Measurements from ENCODE around the gene S100A1. TPM values are rescaled to one million over a fixed set of nuclear protein-coding genes. Genes with fewer than 3 reads are reported as not detected.

S100A1 gene
- total RNA-seq, 1 experiment from 2014 or later = 18.1 TPM

DNA sequence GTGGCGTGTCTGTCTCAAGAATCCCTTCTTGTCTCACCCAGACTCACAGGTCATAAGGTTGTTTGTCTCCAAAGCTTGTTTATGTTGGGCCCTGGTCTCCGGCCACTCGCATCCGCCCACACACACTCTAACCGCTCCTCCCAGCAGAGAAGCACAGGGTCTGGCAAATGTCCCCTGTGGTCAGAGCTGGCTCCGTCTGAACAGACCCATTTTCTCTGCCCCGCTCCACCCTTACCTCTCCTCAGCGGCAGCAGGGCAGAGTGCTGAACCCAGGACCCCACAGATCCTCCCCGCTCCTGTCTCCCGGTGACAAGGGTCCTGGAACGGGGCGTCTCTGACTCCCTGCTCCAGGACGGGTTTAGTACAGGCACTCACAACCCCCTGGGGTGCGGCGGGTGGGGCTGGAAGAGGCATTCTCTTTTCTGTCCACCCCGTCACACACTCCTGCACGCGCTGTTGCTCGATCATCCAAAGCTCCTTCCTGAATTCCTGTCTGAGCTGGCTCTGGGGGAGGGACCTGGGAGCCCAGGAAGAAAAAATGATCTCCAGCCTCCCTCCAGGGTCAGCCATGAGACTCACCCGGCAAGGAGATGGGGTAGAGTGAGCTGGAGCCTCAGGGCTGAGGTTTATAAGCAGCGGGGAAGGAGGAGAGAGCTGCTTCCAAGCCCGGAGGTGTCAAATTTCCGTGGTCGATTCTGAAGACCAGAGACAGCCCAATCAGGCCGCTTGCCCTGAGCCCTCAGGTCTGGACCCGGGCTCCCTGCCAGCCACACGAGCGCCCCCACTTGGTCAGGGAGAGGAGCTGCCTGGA, 1.1 kb upstream of the S100A1 start, which contains the start of gene S100A13:
S100A13 (minus strand) TSS at position 602 of the 811 bp plus-strand sequence. CDS start 1,033 bp downstream, outside the sequence.
- peak within 1 kb of the TSS; percentile 89 for H3K27ac Mint-ChIP-seq (ENCODE audit: unreplicated experiment)
- H3K9me3 Mint-ChIP-seq (ENCODE audit: unreplicated experiment) = no peaks in the 10 kb centered on the region
- H3K4me3 Mint-ChIP-seq (ENCODE audit: unreplicated experiment) = peak within 1 kb of the TSS; percentile 93
- TF ChIP-seq, protein P1, sequence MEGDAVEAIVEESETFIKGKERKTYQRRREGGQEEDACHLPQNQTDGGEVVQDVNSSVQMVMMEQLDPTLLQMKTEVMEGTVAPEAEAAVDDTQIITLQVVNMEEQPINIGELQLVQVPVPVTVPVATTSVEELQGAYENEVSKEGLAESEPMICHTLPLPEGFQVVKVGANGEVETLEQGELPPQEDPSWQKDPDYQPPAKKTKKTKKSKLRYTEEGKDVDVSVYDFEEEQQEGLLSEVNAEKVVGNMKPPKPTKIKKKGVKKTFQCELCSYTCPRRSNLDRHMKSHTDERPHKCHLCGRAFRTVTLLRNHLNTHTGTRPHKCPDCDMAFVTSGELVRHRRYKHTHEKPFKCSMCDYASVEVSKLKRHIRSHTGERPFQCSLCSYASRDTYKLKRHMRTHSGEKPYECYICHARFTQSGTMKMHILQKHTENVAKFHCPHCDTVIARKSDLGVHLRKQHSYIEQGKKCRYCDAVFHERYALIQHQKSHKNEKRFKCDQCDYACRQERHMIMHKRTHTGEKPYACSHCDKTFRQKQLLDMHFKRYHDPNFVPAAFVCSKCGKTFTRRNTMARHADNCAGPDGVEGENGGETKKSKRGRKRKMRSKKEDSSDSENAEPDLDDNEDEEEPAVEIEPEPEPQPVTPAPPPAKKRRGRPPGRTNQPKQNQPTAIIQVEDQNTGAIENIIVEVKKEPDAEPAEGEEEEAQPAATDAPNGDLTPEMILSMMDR (IDR thresholded peaks at IDR 0.05; ENCODE audit: insufficient read depth in 1 of 2, low read depth in 1 of 2, low read length in 1 of 2, severe bottlenecking in 1 of 2, unreplicated experiment in 1 of 2) = peak in 1 of 2 experiments; percentile 87
- Histone ChIP-seq H3K36me3 (ENCODE audit: control insufficient read depth, insufficient read depth, low read length) (no peaks in the 10 kb centered on the region), H3K4me1 (peaks cover 42% of the 10 kb centered on the region), H3K4me3 (ENCODE audit: low read depth, low read length) (peak within 1 kb of the TSS; percentile 62), H3K9me3 (no peaks in the 10 kb centered on the region), H3K27me3 (replicated peaks; ENCODE audit: control insufficient read depth, insufficient read depth, low read length) (no peaks in the 10 kb centered on the region)
- peak; percentile 92 to 94 for DNase-seq
- TSS peak; percentile 63 for BruUV-seq (replicated peaks)
- H3K36me3 Mint-ChIP-seq (ENCODE audit: insufficient read depth, unreplicated experiment) = peaks cover 56% of the 10 kb centered on the region
- no peaks in the 10 kb centered on the region for H3K27me3 Mint-ChIP-seq (ENCODE audit: insufficient read depth, unreplicated experiment)
- ChIA-PET POLR2A (interaction anchor here (0.5 to 2.4 kb wide), 22 partner anchors 10 to 336 kb away, joined by 3 to 43 read pairs (median 6); partner anchors contain the start of genes S100A14, S100A16, S100A2 and S100A4), CTCF (interaction anchor here (0.6 to 3.1 kb wide), 36 partner anchors 10 to 898 kb away, joined by 3 to 56 read pairs (median 5); partner anchors contain the start of genes INTS3, NPR1, S100A14 and S100A16)
- intact Hi-C loops (cut with micrococcal nuclease; ENCODE audit: unreplicated experiment) = loop anchor here (1.0 to 2.0 kb wide), 4 partner anchors 14 to 116 kb away; partner anchors contain the start of gene S100A16
- peaks cover 35% of the 10 kb centered on the region for H3K4me1 Mint-ChIP-seq (ENCODE audit: low read depth, unreplicated experiment)

DNA sequence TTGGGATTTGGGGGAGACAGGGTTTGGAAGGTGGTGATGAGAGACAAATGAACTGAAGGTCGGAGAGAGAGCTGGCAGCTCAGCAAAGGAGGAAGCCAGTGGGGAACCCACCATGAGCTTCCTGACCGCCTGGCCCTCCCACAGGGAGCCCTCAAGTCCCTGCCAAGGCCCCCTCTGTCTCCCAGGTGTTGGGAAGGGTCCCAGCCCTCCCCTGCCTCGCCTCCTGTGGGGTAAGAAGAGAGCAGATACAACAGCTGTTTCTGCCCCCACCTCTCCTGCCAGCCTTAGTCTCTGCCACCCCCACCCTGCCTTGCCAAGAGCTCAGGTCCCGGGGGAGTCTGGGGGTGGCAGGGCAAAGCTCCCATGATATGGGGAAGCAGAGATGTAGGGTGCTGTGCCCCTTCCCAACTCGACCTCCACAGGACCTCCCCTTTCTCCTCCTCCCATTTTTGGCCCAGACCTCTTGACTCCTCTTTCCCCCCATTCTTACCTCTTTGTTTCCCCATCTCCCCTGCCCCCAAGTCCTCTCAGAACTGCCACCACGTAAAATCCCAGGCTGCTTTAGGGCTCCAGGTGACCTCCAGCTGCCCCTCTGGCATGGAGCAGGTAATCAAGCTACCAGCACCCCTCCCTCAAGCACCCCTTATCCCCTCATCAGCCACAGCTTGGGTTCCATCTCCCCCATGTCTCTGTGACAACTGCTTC, 556 bp downstream of the S100A1 start:
- Mint-ChIP-seq H3K9me3 (ENCODE audit: unreplicated experiment) (peaks cover 5% of the 10 kb centered on the region), H3K4me1 (ENCODE audit: low read depth, unreplicated experiment) (peaks cover 32% of the 10 kb centered on the region), H3K36me3 (ENCODE audit: insufficient read depth, unreplicated experiment) (peaks cover 44% of the 10 kb centered on the region), H3K27me3 (ENCODE audit: insufficient read depth, unreplicated experiment) (no peaks in the 10 kb centered on the region), H3K27ac (ENCODE audit: unreplicated experiment) (peak overlapping the region; percentile 89), H3K4me3 (ENCODE audit: unreplicated experiment) (peak overlapping the region; percentile 11)
- H3K9me3 ChIP-seq = no peaks in the 10 kb centered on the region
- peaks cover 47% of the 10 kb centered on the region for H3K4me1 ChIP-seq
- TF ChIP-seq, protein P1 (IDR thresholded peaks at IDR 0.05; ENCODE audit: insufficient read depth in 1 of 2, low read depth in 1 of 2, low read length in 1 of 2, severe bottlenecking in 1 of 2, unreplicated experiment in 1 of 2) = no peak
- no peak overlapping the region for H3K4me3 ChIP-seq (ENCODE audit: low read depth, low read length)
- POLR2A ChIA-PET = interaction anchor here (0.7 to 1.3 kb wide), 2 partner anchors 14 to 17 kb away, joined by 3 to 4 read pairs; partner anchors contain the start of gene S100A16
- CTCF ChIA-PET = interaction anchor here (2.2 to 3.1 kb wide), 2 partner anchors 11 to 15 kb away, joined by 13 to 56 read pairs; partner anchors contain the start of gene S100A14
- no peaks in the 10 kb centered on the region for H3K27me3 ChIP-seq (replicated peaks; ENCODE audit: control insufficient read depth, insufficient read depth, low read length)
- no peak for DNase-seq
- intact Hi-C loops (cut with micrococcal nuclease; ENCODE audit: unreplicated experiment) = no loop called here
- H3K36me3 ChIP-seq (ENCODE audit: control insufficient read depth, insufficient read depth, low read length) = no peaks in the 10 kb centered on the region
- BruUV-seq (replicated peaks) = no TSS peak

DNA sequence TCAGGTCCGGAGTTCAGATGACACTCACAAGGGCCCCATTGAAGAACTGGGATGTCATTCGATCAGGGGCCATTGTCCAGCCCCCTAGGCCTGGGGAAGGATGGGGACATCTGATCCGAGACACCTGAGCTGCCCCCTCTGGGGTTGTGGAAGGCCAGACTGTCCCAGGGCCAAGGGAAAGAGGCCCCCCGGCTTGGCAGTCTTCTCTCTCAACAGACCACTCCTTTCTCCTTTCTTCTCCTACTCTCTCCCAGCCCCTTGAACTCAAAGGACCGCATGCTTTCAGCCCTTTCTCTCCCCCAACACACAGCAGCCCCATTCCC, 1.1 kb downstream of the S100A1 start:
- peaks cover 27% of the 10 kb centered on the region for H3K4me1 Mint-ChIP-seq (ENCODE audit: low read depth, unreplicated experiment)
- no peak for DNase-seq
- no peaks in the 10 kb centered on the region for H3K27me3 ChIP-seq (replicated peaks; ENCODE audit: control insufficient read depth, insufficient read depth, low read length)
- no peaks in the 10 kb centered on the region for H3K36me3 ChIP-seq (ENCODE audit: control insufficient read depth, insufficient read depth, low read length)
- peaks cover 44% of the 10 kb centered on the region for H3K36me3 Mint-ChIP-seq (ENCODE audit: insufficient read depth, unreplicated experiment)
- TF ChIP-seq, protein P1 (IDR thresholded peaks at IDR 0.05; ENCODE audit: insufficient read depth in 1 of 2, low read depth in 1 of 2, low read length in 1 of 2, severe bottlenecking in 1 of 2, unreplicated experiment in 1 of 2) = no peak
- peak overlapping the region; percentile 20 for H3K27ac Mint-ChIP-seq (ENCODE audit: unreplicated experiment)
- H3K4me3 ChIP-seq (ENCODE audit: low read depth, low read length) = no peak overlapping the region
- intact Hi-C loops (cut with micrococcal nuclease; ENCODE audit: unreplicated experiment) = no loop called here
- H3K9me3 ChIP-seq = no peaks in the 10 kb centered on the region
- no peaks in the 10 kb centered on the region for H3K27me3 Mint-ChIP-seq (ENCODE audit: insufficient read depth, unreplicated experiment)
- POLR2A ChIA-PET = interaction anchor here (1.1 to 1.3 kb wide), 2 partner anchors 14 to 17 kb away, joined by 3 to 4 read pairs; partner anchors contain the start of gene S100A16
- peak overlapping the region; percentile 11 for H3K4me3 Mint-ChIP-seq (ENCODE audit: unreplicated experiment)
- H3K9me3 Mint-ChIP-seq (ENCODE audit: unreplicated experiment) = peaks cover 5% of the 10 kb centered on the region
- H3K4me1 ChIP-seq = peaks cover 47% of the 10 kb centered on the region
- no TSS peak for BruUV-seq (replicated peaks)
- CTCF ChIA-PET = no interaction called here
